Activated B cell treated with CpG ODN at 0.5 μM for 24 hours (primary cell): ENCODE measurements around the gene POLE. TPM values are rescaled to one million over a fixed set of nuclear protein-coding genes. Genes with fewer than 3 reads are reported as not detected.

Experiments used
- ATAC-seq: fragments of 200-7000 bp; cut with Tn5 transposase; one replicate; pipeline ENCODE4 v1.10.0; 2021; ENCODE audit warnings: low read depth, mild to moderate bottlenecking, moderate library complexity
- CTCF ChIA-PET: fragments of 350-600 bp; sonication (Branson Sonifier 250); formaldehyde crosslinking; loops from one replicate; lab custom pipeline; 2021; ENCODE audit warnings: antibody characterized with exemption; lab: Charles Lee
- POLR2A ChIA-PET: fragments of 350-600 bp; sonication (Branson Sonifier 250); formaldehyde crosslinking; loops from one replicate; lab custom pipeline; 2021; ENCODE audit warnings: antibody characterized with exemption; lab: Charles Lee
- DNase-seq: peaks from one replicate; pipeline ENCODE4 v3.0.0; 2022
- H3K27ac Mint-ChIP-seq: one replicate; pipeline ENCODE4 v1.8.0; 2020; ENCODE audit warnings: mixed read lengths
- H3K27me3 Mint-ChIP-seq: one replicate; pipeline ENCODE4 v1.8.0; 2021; ENCODE audit warnings: mixed read lengths
- H3K36me3 Mint-ChIP-seq: one replicate; pipeline ENCODE4 v1.8.0; 2021; ENCODE audit warnings: low read depth, mixed read lengths
- H3K4me1 Mint-ChIP-seq: one replicate; pipeline ENCODE4 v1.8.0; 2021; ENCODE audit warnings: mixed read lengths
- H3K4me3 Mint-ChIP-seq: one replicate; pipeline ENCODE4 v1.8.0; 2020; ENCODE audit warnings: mild to moderate bottlenecking, mixed read lengths
- H3K9me3 Mint-ChIP-seq: one replicate; pipeline ENCODE4 v1.8.0; 2020; ENCODE audit warnings: mixed read lengths
- intact Hi-C: fragments of 100-400 bp; cut with micrococcal nuclease; formaldehyde crosslinking; loops from one replicate; pipeline ENCODE4 v1.15.1; 2024
- total RNA-seq: library from RNA; stranded (reverse); gene quantifications from 2 replicates; pipeline ENCODE4 v1.2.3, GENCODE V29; 2022
- TF ChIP-seq, protein P1 (sequence below): fragments of 200-600 bp; IDR thresholded peaks from one replicate; pipeline ENCODE4 v1.8.0; 2022; ENCODE audit warnings: antibody characterized with exemption, mild to moderate bottlenecking

Gene POLE
- total RNA-seq, 1 donor from 2014 or later = 64.3 TPM

DNA sequence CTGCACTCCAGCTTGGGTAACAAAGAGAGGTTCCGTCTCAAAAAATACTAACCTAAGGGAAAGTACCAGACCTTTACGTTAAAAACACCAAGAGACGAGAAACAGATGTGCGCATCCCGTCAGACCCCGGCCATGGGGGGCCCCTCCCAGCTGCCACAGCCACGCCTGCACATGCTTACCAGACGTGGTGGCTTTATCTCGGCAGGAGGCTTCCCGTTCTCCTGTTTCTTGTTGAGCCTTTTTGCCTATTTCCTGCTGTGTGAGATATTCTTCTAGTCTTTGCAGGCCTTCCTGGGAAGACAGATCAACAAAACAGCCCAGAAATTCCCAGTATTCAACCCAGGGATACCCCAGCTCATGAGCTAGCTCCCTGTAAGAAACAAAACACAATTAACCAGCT is 47.1 kb upstream of the POLE start:
- Mint-ChIP-seq H3K9me3 (no peaks in the 10 kb centered on the region), H3K27ac (no peak overlapping the region), H3K4me3 (no peak overlapping the region), H3K27me3 (no peaks in the 10 kb centered on the region), H3K36me3 (peaks cover 89% of the 10 kb centered on the region), H3K4me1 (no peaks in the 10 kb centered on the region)
- no peak for DNase-seq
- TF ChIP-seq, protein P1, sequence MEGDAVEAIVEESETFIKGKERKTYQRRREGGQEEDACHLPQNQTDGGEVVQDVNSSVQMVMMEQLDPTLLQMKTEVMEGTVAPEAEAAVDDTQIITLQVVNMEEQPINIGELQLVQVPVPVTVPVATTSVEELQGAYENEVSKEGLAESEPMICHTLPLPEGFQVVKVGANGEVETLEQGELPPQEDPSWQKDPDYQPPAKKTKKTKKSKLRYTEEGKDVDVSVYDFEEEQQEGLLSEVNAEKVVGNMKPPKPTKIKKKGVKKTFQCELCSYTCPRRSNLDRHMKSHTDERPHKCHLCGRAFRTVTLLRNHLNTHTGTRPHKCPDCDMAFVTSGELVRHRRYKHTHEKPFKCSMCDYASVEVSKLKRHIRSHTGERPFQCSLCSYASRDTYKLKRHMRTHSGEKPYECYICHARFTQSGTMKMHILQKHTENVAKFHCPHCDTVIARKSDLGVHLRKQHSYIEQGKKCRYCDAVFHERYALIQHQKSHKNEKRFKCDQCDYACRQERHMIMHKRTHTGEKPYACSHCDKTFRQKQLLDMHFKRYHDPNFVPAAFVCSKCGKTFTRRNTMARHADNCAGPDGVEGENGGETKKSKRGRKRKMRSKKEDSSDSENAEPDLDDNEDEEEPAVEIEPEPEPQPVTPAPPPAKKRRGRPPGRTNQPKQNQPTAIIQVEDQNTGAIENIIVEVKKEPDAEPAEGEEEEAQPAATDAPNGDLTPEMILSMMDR = no peak
- intact Hi-C loops = no loop called here
- ATAC-seq = no peak
- CTCF ChIA-PET = no interaction called here
- POLR2A ChIA-PET = no interaction called here

DNA sequence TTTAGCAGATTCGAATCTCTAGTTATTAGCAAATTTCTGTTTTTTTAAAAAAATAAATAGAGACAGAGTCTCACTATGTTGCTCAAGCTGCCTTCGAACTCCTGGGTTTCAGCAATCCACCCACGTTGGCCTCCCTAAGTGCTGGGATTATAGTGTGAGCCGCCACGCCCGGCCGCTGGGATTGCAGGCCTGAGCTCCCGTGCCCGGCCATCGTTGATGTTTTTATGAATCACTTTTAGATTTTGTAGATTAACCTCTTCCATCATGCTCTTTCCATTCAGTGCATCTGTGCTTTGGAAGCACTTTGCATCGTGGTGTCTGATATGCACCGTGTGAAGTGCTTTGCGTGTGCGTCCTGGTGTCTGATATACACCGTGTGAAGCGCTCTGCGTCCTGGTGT is 44.4 kb upstream of the POLE start:
- H3K4me3 Mint-ChIP-seq = no peak overlapping the region
- no peak overlapping the region for H3K27ac Mint-ChIP-seq
- H3K36me3 Mint-ChIP-seq = peaks cover 92% of the 10 kb centered on the region

DNA sequence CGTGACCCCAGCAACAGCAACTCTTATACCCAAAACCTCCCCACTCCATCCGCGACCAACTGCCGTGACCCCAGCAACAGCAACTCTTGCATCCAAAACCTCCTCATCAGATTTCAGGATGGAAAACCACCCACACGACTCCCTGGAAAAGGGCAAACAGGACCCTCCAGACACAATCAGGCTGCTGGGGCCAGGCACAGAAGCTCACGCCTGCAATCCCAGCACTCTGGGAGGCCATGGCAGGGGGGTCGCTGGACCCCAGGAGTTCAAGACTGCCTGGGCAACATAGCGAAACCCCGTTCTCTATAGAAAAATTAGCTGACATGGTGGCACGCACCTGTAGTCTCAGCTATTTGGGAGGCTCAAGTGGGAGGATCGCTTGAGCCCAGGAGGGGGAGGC is 43.2 kb upstream of the POLE start:
- no peaks in the 10 kb centered on the region for H3K9me3 Mint-ChIP-seq
- POLR2A ChIA-PET = no interaction called here
- TF ChIP-seq, protein P1 = no peak
- peaks cover 93% of the 10 kb centered on the region for H3K36me3 Mint-ChIP-seq
- H3K4me3 Mint-ChIP-seq = no peak overlapping the region
- no peaks in the 10 kb centered on the region for H3K27me3 Mint-ChIP-seq
- DNase-seq (no peak), ATAC-seq (no peak)
- H3K27ac Mint-ChIP-seq = peak overlapping the region; percentile 59
- intact Hi-C loops = no loop called here
- H3K4me1 Mint-ChIP-seq = no peaks in the 10 kb centered on the region
- CTCF ChIA-PET = no interaction called here

More for the DNA sequence above, 44.4 kb upstream of the POLE start:
- TF ChIP-seq, protein P1 = no peak
- H3K9me3 Mint-ChIP-seq = no peaks in the 10 kb centered on the region
- ATAC-seq (no peak), DNase-seq (no peak)
- no peaks in the 10 kb centered on the region for H3K4me1 Mint-ChIP-seq
- intact Hi-C loops = no loop called here
- POLR2A ChIA-PET = no interaction called here
- CTCF ChIA-PET = no interaction called here
- H3K27me3 Mint-ChIP-seq = no peaks in the 10 kb centered on the region

DNA sequence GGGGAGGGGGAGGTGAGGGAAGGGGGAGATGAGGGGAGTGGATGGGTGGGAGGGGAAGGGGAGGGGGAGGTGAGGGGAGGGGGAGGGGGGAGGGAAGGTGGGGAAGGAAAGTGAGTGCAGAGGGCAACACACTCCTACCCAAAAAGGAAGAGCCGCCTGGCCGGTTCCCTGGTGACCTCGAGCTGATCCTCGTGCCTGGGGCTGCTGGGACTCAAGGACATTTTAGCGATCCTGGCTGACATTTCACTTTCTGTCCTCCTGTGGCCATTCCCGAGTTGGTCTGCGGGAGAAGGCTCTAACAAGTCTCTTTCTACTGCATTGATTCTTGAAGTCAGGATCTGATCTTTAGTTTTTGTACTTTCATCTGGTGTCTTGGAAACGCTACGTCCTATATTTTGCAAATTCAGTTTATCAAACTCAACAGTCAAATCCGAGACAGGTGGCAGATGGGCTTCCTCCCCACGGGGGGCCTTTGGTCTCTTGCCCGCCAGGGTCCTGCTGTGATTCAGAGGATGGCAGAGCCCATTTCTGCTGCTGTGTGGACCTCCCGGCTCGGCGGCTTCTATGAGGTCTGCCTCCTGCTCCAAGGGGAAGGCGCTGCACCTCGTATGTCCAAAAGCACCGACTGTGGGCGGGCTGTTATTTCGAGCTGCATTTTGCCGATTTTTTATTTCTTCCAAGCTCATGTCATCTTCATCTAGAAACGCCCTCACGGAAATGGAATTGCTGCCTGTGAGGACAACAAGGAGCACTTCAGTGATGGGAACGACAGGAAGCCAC is 42.6 kb upstream of the POLE start:
- ATAC-seq = no peak
- no peak for DNase-seq
- intact Hi-C loops = no loop called here
- Mint-ChIP-seq H3K36me3 (peaks cover 93% of the 10 kb centered on the region), H3K9me3 (no peaks in the 10 kb centered on the region), H3K27me3 (no peaks in the 10 kb centered on the region), H3K4me1 (no peaks in the 10 kb centered on the region), H3K27ac (peak overlapping the region; percentile 59), H3K4me3 (no peak overlapping the region)
- ChIA-PET POLR2A (no interaction called here), CTCF (no interaction called here)
- TF ChIP-seq, protein P1 = no peak

DNA sequence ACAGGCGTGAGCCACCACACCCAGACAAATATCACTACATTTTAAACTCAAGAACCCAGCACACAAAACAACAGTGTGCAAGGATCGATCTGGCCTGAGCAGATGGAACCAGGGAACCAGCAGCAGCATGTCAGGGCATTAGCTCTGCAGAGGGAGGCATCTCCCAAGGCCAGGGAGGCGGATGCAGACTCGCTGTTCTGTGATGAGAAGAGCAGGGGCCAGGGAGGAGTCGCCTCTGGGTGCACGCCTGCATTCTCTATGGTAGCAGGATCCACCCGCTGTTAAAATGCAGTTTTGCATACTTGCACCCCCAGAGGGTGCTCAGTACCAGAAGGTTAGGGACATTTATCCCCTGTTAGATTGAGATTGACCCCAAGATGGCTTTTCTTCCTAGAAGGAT is 41.4 kb upstream of the POLE start:
- POLR2A ChIA-PET = no interaction called here
- CTCF ChIA-PET = no interaction called here
- H3K27ac Mint-ChIP-seq = no peak overlapping the region

More for the DNA sequence above, 41.4 kb upstream of the POLE start:
- Mint-ChIP-seq H3K4me3 (no peak overlapping the region), H3K36me3 (peaks cover 92% of the 10 kb centered on the region), H3K4me1 (no peaks in the 10 kb centered on the region), H3K27me3 (no peaks in the 10 kb centered on the region), H3K9me3 (no peaks in the 10 kb centered on the region)
- intact Hi-C loops = no loop called here
- no peak for ATAC-seq
- no peak for DNase-seq
- TF ChIP-seq, protein P1 = no peak
